ENCODE results near the gene PZP. TPM values are rescaled to one million over a fixed set of nuclear protein-coding genes. Genes with fewer than 3 reads are reported as not detected.
"Not testable (repeated sequence)": the region's sequence is repeated elsewhere in the genome, so short reads cannot be mapped to it uniquely, and the experiment has no call there.

The PZP gene
- polyA plus RNA-seq, 5 donors = 1.3 to 2.9 (median 2.4) TPM

GRCh38 chr12:9184276-9184675, 23.9 kb downstream of the PZP start:
- no peak for DNase-seq

GRCh38 chr12:9180810-9181209, 27.4 kb downstream of the PZP start:
- no peak for DNase-seq

- peak; percentile 29 to 32 for DNase-seq
These were observed 28.4 kb downstream of the PZP start for GRCh38 chr12:9179781-9180180.

GRCh38 chr12:9169979-9170634, 38.1 kb downstream of the PZP start:
- DNase-seq = no peak

GRCh38 chr12:9167345-9167744, 40.9 kb downstream of the PZP start:
- not testable (repeated sequence) for DNase-seq

- DNase-seq = no peak
These were observed 44.8 kb downstream of the PZP start for GRCh38 chr12:9163392-9163791.

GRCh38 chr12:9156119-9156518, 52.1 kb downstream of the PZP start:
- no peak for DNase-seq

GRCh38 chr12:9149372-9149771, 58.8 kb downstream of the PZP start:
- no peak for DNase-seq

GRCh38 chr12:9148926-9149325, 59.3 kb downstream of the PZP start:
- DNase-seq = no peak

- DNase-seq = no peak
These were observed 60.7 kb downstream of the PZP start for GRCh38 chr12:9147461-9147860.

GRCh38 chr12:9144730-9145106, 63.5 kb downstream of the PZP start:
- no peak for DNase-seq

- DNase-seq = no peak
These were observed 64.1 kb downstream of the PZP start for GRCh38 chr12:9143929-9144729.

GRCh38 chr12:9143137-9143536, 65.1 kb downstream of the PZP start:
- no peak for DNase-seq

GRCh38 chr12:9139588-9140290, 68.5 kb downstream of the PZP start:
- not testable (repeated sequence) for DNase-seq

GRCh38 chr12:9135903-9136310, 72.3 kb downstream of the PZP start:
- DNase-seq = no peak

GRCh38 chr12:9134981-9135628, 73.1 kb downstream of the PZP start:
- peak; percentile 88 to 91 for DNase-seq

- DNase-seq = peak; percentile 61 to 67
These were observed 74.8 kb downstream of the PZP start for GRCh38 chr12:9133216-9133916.

- peak; percentile 72 to 74 for DNase-seq
These were observed 76.1 kb downstream of the PZP start for GRCh38 chr12:9132008-9132535.

- no peak for DNase-seq
These were observed 78.0 kb downstream of the PZP start for GRCh38 chr12:9130244-9130643.

- no peak for DNase-seq
These were observed 80.1 kb downstream of the PZP start for GRCh38 chr12:9127936-9128663.

- no peak for DNase-seq
These were observed 80.7 kb downstream of the PZP start for GRCh38 chr12:9127484-9127883.
